Measurements from ENCODE around the gene SCAF1. TPM values are rescaled to one million over a fixed set of nuclear protein-coding genes. Genes with fewer than 3 reads are reported as not detected.

Gene SCAF1
- total and polyA plus RNA-seq, 9 of the 15 experiments (the other 6 are each of a cell fraction or from before 2014, with no cell fraction given): 0.20 to 79.0 (median 4.9) TPM

DNA sequence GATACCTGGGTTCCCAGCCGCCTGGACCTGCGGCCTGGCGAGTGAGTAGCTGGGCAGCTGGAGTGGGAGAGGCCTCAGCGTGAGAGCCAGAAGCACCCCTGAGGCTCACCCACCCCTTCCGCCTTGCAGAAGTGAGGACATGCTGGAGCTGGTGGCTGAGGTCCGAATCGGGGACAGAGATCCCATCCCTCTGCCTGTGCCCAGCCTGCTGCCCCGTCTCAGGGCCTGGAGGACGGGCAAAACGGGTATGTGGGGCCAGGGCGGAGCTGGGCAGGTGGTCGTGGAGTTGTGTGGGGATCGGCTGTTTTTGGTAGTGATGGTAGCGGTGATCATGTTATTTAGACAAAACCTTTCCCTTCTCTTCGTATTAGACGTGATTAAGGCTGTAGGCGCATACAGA is 4.6 kb downstream of the SCAF1 start:
- H3K9me1 ChIP-seq (ENCODE audit: control insufficient read depth, insufficient read depth, low read length): no peaks in the 10 kb centered on the region
- peaks cover 39% of the 10 kb centered on the region for H3K79me2 ChIP-seq (ENCODE audit: control insufficient read depth, insufficient read depth, low read length)
- H3K9me3 ChIP-seq (replicated peaks; ENCODE audit: control insufficient read depth, insufficient read depth, low read depth, low read length): no peaks in the 10 kb centered on the region; the same call in 1 of the 2 replicates
- in situ Hi-C loops (cut with MboI): no loop called here
- CTCF ChIA-PET (ENCODE audit: low intra/inter-chr PET ratio): interaction anchor here (0.5 kb wide), 1 partner anchor 57 kb away, joined by 3 read pairs; no protein-coding TSS in a partner anchor
- H3K36me3 ChIP-seq (ENCODE audit: control insufficient read depth, insufficient read depth, low read length): peaks cover 70% of the 10 kb centered on the region; the same call in 2 of the 3 replicates
- 96% methylated on average over 16 of the region's 17 CpGs for WGBS (ENCODE audit: insufficient coverage, low coverage, missing lambda C conversion rate)
- TF ChIP-seq POLR2G (IDR thresholded peaks at IDR 0.05; ENCODE audit: low read depth, low read length) (0 out of 2 replicates have a peak, but pooled peaks have one; percentile 39), SMARCA4 (IDR thresholded peaks at IDR 0.05) (no peak)
- no peak overlapping the region for H2AFZ ChIP-seq (ENCODE audit: low read depth, low read length)
- intact Hi-C loops (cut with micrococcal nuclease): no loop called here
- peak overlapping the region in 1 of 2 experiments; percentile 40; a peak in 1 of 4 replicates for H3K9ac ChIP-seq (ENCODE audit: insufficient read depth in 1 of 2, low read depth in 2 of 2, low read length in 2 of 2)
- H3K4me1 ChIP-seq (replicated peaks in 1 of 2; ENCODE audit: control insufficient read depth in 2 of 2, insufficient read depth in 2 of 2, low read length in 2 of 2): peaks cover 17 to 22% of the 10 kb centered on the region in 2 experiments; a peak in 4 of 5 replicates
- FAIRE-seq (no peak), ATAC-seq (no peak), DNase-seq (ENCODE audit: extremely low read depth in 1 of 4, low spot score in 3 of 4) (no peak)
- POLR2A ChIA-PET: interaction anchor here (0.6 to 1.1 kb wide), 2 partner anchors 9 to 12 kb away, joined by 3 to 4 read pairs; no protein-coding TSS in a partner anchor
- H3K4me2 ChIP-seq (ENCODE audit: insufficient read depth, low read length): no peak overlapping the region
- BruUV-seq (replicated peaks): no TSS peak
- no peak overlapping the region for H3K4me3 ChIP-seq
- H4K20me1 ChIP-seq (replicated peaks; ENCODE audit: control insufficient read depth, insufficient read depth, low read length): no peaks in the 10 kb centered on the region
- no peaks in the 10 kb centered on the region for H3K27me3 ChIP-seq (ENCODE audit: control insufficient read depth in 2 of 2, insufficient read depth in 2 of 2, low read length in 2 of 2)
- H3K27ac ChIP-seq (ENCODE audit: extremely low read depth, low read depth, low read length): no peak overlapping the region

DNA sequence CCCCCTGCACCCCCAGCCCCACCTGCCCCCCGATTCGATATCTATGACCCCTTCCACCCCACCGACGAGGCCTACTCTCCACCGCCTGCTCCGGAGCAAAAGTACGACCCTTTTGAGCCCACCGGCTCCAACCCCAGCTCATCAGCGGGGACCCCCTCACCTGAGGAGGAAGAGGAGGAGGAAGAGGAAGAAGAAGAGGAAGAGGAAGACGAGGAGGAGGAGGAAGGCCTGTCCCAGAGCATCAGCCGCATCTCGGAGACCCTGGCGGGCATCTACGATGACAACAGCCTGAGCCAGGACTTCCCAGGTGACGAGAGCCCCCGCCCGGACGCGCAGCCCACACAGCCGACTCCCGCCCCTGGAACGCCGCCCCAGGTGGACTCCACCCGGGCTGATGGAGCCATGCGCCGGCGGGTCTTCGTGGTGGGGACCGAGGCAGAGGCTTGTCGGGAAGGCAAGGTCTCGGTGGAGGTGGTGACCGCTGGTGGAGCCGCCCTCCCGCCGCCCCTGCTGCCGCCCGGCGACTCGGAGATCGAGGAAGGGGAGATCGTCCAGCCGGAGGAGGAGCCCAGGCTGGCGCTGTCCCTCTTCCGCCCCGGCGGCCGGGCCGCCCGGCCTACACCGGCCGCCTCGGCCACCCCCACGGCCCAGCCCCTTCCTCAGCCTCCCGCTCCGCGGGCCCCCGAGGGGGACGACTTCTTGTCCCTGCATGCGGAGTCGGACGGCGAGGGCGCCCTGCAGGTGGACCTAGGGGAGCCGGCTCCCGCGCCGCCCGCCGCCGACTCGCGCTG is 9.2 kb downstream of the SCAF1 start:
- BruUV-seq (replicated peaks): no TSS peak
- Histone ChIP-seq H3K4me3 (no peak overlapping the region), H3K79me2 (ENCODE audit: control insufficient read depth, insufficient read depth, low read length) (peaks cover 4% of the 10 kb centered on the region; the same call in 1 of the 3 replicates), H2AFZ (ENCODE audit: low read depth, low read length) (no peak overlapping the region), H3K9me1 (ENCODE audit: control insufficient read depth, insufficient read depth, low read length) (no peaks in the 10 kb centered on the region), H3K4me1 (replicated peaks in 1 of 2; ENCODE audit: control insufficient read depth in 2 of 2, insufficient read depth in 2 of 2, low read length in 2 of 2) (peaks cover 0 to 9% of the 10 kb centered on the region in 2 experiments; a peak in 2 of 5 replicates), H3K27ac (ENCODE audit: extremely low read depth, low read depth, low read length) (no peak overlapping the region), H3K36me3 (ENCODE audit: control insufficient read depth, insufficient read depth, low read length) (peaks cover 79% of the 10 kb centered on the region; the same call in 2 of the 3 replicates), H3K9me3 (replicated peaks; ENCODE audit: control insufficient read depth, insufficient read depth, low read depth, low read length) (no peaks in the 10 kb centered on the region; the same call in 1 of the 2 replicates), H3K4me2 (ENCODE audit: insufficient read depth, low read length) (no peak overlapping the region), H3K27me3 (ENCODE audit: control insufficient read depth in 2 of 2, insufficient read depth in 2 of 2, low read length in 2 of 2) (no peaks in the 10 kb centered on the region), H3K9ac (ENCODE audit: insufficient read depth in 1 of 2, low read depth in 2 of 2, low read length in 2 of 2) (no peak overlapping the region), H4K20me1 (replicated peaks; ENCODE audit: control insufficient read depth, insufficient read depth, low read length) (0 out of 2 replicates have a peak, but pooled peaks cover 4% of the 10 kb centered on the region)
- no peak for FAIRE-seq
- in situ Hi-C loops (cut with MboI) (no loop called here), intact Hi-C loops (cut with micrococcal nuclease) (no loop called here)
- no peak for ATAC-seq
- ChIA-PET CTCF (ENCODE audit: low intra/inter-chr PET ratio) (no interaction called here), POLR2A (no interaction called here)
- no peak for DNase-seq (ENCODE audit: extremely low read depth in 1 of 4, low spot score in 3 of 4)
- WGBS (ENCODE audit: insufficient coverage, low coverage, missing lambda C conversion rate): 96% methylated on average over 8 of the region's 72 CpGs
- TF ChIP-seq CC2D1A (IDR thresholded peaks at IDR 0.05) (no peak), RBFOX2 (IDR thresholded peaks at IDR 0.05; ENCODE audit: low read depth, low read length) (peak; percentile 36; the same call in 1 of the 2 replicates), ARID1B (IDR thresholded peaks at IDR 0.05) (no peak), MEF2A (IDR thresholded peaks at IDR 0.05; ENCODE audit: control insufficient read depth, low read depth, low read length) (no peak), NCOA2 (IDR thresholded peaks at IDR 0.05; ENCODE audit: partially characterized antibody in 2 of 2) (no peak)
- TF ChIP-seq, protein P1, sequence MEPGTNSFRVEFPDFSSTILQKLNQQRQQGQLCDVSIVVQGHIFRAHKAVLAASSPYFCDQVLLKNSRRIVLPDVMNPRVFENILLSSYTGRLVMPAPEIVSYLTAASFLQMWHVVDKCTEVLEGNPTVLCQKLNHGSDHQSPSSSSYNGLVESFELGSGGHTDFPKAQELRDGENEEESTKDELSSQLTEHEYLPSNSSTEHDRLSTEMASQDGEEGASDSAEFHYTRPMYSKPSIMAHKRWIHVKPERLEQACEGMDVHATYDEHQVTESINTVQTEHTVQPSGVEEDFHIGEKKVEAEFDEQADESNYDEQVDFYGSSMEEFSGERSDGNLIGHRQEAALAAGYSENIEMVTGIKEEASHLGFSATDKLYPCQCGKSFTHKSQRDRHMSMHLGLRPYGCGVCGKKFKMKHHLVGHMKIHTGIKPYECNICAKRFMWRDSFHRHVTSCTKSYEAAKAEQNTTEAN (CRISPR knock-in tag; IDR thresholded peaks at IDR 0.05): no peak

Data from K562 (cell line).